Spleen (tissue), 11 donors: Measurements from ENCODE around the gene PADI2. TPM values are rescaled to one million over a fixed set of nuclear protein-coding genes. Genes with fewer than 3 reads are reported as not detected.

ENCODE experiments used
- DNase-seq: peaks from one replicate; pipeline ENCODE4 v3.0.0-alpha.2; 2020
- H3K27ac ChIP-seq, 8 donors: fragments of 200-600 bp; sonication (generic) in 7 of 8; 1 replicate in 4 of 8; 2 replicates in 4 of 8; pipeline versions ENCODE4 v1.5.0 to v1.8.0; 2016 to 2021; ENCODE audit warnings: inconsistent platforms in 4 of 8, mild to moderate bottlenecking in 4 of 8, moderate library complexity in 1 of 8
- H3K27me3 ChIP-seq, 7 donors: fragments of 200-600 bp; sonication (generic) in 6 of 7; replicated peaks in 1 of 7; 1 replicate in 4 of 7; 2 replicates in 3 of 7; pipeline versions ENCODE4 v1.5.0 to v1.8.0; 2016 to 2021; ENCODE audit warnings: inconsistent platforms in 3 of 7, mild to moderate bottlenecking in 1 of 7
- H3K36me3 ChIP-seq, 6 donors: fragments of 200-600 bp; sonication (generic) in 5 of 6; 1 replicate in 4 of 6; 2 replicates in 2 of 6; pipeline versions ENCODE4 v1.5.0 to v1.8.0; 2016 to 2021; ENCODE audit warnings: inconsistent platforms in 2 of 6
- H3K4me1 ChIP-seq, 6 donors: fragments of 200-600 bp; sonication (generic) in 5 of 6; 1 replicate in 3 of 6; 2 replicates in 3 of 6; pipeline versions ENCODE4 v1.5.0 to v1.8.0; 2016 to 2021; ENCODE audit warnings: inconsistent platforms in 3 of 6
- H3K4me3 ChIP-seq, 8 donors: fragments of 200-600 bp; sonication (generic) in 7 of 8; 1 replicate in 4 of 8; 2 replicates in 4 of 8; pipeline versions ENCODE4 v1.5.0 to v1.8.0; 2016 to 2021; ENCODE audit warnings: inconsistent platforms in 4 of 8, mild to moderate bottlenecking in 4 of 8, moderate library complexity in 2 of 8
- H3K9me3 ChIP-seq, 8 donors: fragments of 200-600 bp; sonication (generic) in 7 of 8; 1 replicate in 4 of 8; 2 replicates in 4 of 8; pipeline versions ENCODE4 v1.5.0 to v1.8.0; 2016 to 2021; ENCODE audit warnings: inconsistent platforms in 4 of 8
- POLR2A ChIP-seq, 3 donors: fragments of 450-650 bp; IDR thresholded peaks; one replicate each; pipeline ENCODE4 v1.5.1; 2017; ENCODE audit warnings: antibody characterized with exemption in 3 of 3, mild to moderate bottlenecking in 1 of 3
- POLR2AphosphoS5 ChIP-seq, 3 donors: sonication (generic); formaldehyde crosslinking; IDR thresholded peaks; one replicate each; pipeline ENCODE4 v1.5.1; 2017; ENCODE audit warnings: antibody characterized with exemption in 3 of 3
- WGBS, 5 donors: extraction: QIAGEN DNeasy Blood & Tissue Kit in 3 of 5; methylation state at CpG; one replicate each; pipeline versions ENCODE4 v1.1.5 to v1.1.7; 2013 to 2018; 5-methylcytosine and 5-hydroxymethylcytosine counted together
- intact Hi-C: fragments of 100-400 bp; cut with DNase I; formaldehyde crosslinking; loops from one replicate; pipeline ENCODE4 v1.15.0; 2023; ENCODE audit warnings: low total_unique reads
- polyA plus RNA-seq, 3 donors: library from polyadenylated mRNA; stranded (reverse); fragments of 200-250 nt; gene quantifications; one replicate each; pipeline ENCODE4 v1.2.1, GENCODE V29; 2013
- total RNA-seq, 7 donors: library from RNA; depleted of rRNA in 3 of 7; stranded (reverse); fragments of >200 nt in 3 of 7; fragmentation: NEBNext Ultra II Directional in 4 of 7; extraction: Animal tissue kit (Norgen Biotek cat#: 25700) in 4 of 7; gene quantifications; one replicate each; pipeline versions ENCODE4 v1.1.0 to v1.2.1, GENCODE V29; 2016 to 2021
- TF ChIP-seq, protein P1 (sequence below), 11 experiments: fragments of 200-600 bp in 7 of 11; fragments of 450-650 bp in 4 of 11; sonication (generic) in 4 of 11; IDR thresholded peaks in 8 of 11; conservative IDR thresholded peaks in 3 of 11; 1 replicate in 7 of 11; 2 replicates in 4 of 11; pipeline versions ENCODE4 v1.4.0 to v1.8.0; 2016 to 2021; ENCODE audit warnings: antibody characterized with exemption in 11 of 11, inconsistent platforms in 4 of 11, mild to moderate bottlenecking in 1 of 11
- donor health status: healthy with polysubstance abuse.
- donor health status: DM: no; HTN: no; CAD: no; lungs with moderate emphysema.
- donor health status: DM: no; HTN: no; CAD: no.
- donor health status: Bipolar disorder and iron deficiency.
- donor health status: healthy.
- donor health status: DM: no; HTN: no; CAD: no.
- donor health status: DM: yes; HTN: yes; CAD: no.

The PADI2 gene
- total and polyA plus RNA-seq, 10 donors: 0.50 to 63.6 (median 18.6) TPM

DNA sequence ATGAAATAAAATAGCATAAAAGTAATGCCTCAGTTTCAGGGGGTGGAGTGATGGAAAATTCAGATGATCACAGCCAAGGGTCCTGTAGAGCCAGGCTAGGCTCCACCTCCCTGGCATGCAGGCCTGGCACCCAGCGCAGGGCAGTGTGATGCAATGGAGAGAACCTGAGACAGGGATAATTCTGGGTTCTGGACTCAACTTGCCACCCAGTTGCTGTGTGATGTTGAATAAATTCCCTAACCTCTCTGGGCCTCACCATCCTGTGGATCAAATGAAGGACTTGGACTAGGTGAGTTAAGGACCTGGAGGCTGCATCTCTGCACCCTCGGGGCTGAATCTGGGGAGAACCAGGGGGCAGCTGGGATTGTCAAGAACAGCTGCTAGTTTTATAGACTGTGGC lies 17.0 kb downstream of the PADI2 start:
- H3K4me1 ChIP-seq: peaks cover 0 to 36% (median 19%) of the 10 kb centered on the region in 6 donors
- H3K36me3 ChIP-seq: peaks cover 0 to 46% (median 0%) of the 10 kb centered on the region in 6 donors
- H3K27me3 ChIP-seq: peaks cover 0 to under 1% (median 0%) of the 10 kb centered on the region in 7 donors
- 78 to 95% (median 86%) methylated on average over 1 to 2 of the region's 2 CpGs for WGBS, 5 donors
- intact Hi-C loops: no loop called here
- no peak for DNase-seq
- H3K4me3 ChIP-seq: no peak overlapping the region
- H3K9me3 ChIP-seq: no peaks in the 10 kb centered on the region
- TF ChIP-seq, protein P1, sequence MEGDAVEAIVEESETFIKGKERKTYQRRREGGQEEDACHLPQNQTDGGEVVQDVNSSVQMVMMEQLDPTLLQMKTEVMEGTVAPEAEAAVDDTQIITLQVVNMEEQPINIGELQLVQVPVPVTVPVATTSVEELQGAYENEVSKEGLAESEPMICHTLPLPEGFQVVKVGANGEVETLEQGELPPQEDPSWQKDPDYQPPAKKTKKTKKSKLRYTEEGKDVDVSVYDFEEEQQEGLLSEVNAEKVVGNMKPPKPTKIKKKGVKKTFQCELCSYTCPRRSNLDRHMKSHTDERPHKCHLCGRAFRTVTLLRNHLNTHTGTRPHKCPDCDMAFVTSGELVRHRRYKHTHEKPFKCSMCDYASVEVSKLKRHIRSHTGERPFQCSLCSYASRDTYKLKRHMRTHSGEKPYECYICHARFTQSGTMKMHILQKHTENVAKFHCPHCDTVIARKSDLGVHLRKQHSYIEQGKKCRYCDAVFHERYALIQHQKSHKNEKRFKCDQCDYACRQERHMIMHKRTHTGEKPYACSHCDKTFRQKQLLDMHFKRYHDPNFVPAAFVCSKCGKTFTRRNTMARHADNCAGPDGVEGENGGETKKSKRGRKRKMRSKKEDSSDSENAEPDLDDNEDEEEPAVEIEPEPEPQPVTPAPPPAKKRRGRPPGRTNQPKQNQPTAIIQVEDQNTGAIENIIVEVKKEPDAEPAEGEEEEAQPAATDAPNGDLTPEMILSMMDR (IDR thresholded peaks at IDR 0.05 in 8 of 11, conservative IDR thresholded peaks at IDR 0.05 in 3 of 11): no peak
- no peak for TF ChIP-seq POLR2A (IDR thresholded peaks at IDR 0.05)
- TF ChIP-seq POLR2AphosphoS5 (IDR thresholded peaks at IDR 0.05): no peak
- H3K27ac ChIP-seq: peak overlapping the region in 1 of 8 donors; percentile 95

GRCh38 chr1:17101261-17101660 lies 18.0 kb downstream of the PADI2 start:
- TF ChIP-seq POLR2A (IDR thresholded peaks at IDR 0.05): no peak
- TF ChIP-seq, protein P1 (IDR thresholded peaks at IDR 0.05 in 8 of 11, conservative IDR thresholded peaks at IDR 0.05 in 3 of 11): no peak
- no peak for TF ChIP-seq POLR2AphosphoS5 (IDR thresholded peaks at IDR 0.05)
- H3K27ac ChIP-seq: peak overlapping the region in 1 of 8 donors; percentile 95
- no peaks in the 10 kb centered on the region for H3K9me3 ChIP-seq
- WGBS, 5 donors: 62 to 96% (median 76%) methylated on average over 4 of the region's 4 CpGs
- intact Hi-C loops: no loop called here
- peaks cover 0 to 6% (median 0%) of the 10 kb centered on the region in 7 donors for H3K27me3 ChIP-seq
- peaks cover 0 to 45% (median 23%) of the 10 kb centered on the region in 6 donors for H3K4me1 ChIP-seq
- peaks cover 0 to 46% (median 0%) of the 10 kb centered on the region in 6 donors for H3K36me3 ChIP-seq
- no peak overlapping the region for H3K4me3 ChIP-seq
- no peak for DNase-seq

DNA sequence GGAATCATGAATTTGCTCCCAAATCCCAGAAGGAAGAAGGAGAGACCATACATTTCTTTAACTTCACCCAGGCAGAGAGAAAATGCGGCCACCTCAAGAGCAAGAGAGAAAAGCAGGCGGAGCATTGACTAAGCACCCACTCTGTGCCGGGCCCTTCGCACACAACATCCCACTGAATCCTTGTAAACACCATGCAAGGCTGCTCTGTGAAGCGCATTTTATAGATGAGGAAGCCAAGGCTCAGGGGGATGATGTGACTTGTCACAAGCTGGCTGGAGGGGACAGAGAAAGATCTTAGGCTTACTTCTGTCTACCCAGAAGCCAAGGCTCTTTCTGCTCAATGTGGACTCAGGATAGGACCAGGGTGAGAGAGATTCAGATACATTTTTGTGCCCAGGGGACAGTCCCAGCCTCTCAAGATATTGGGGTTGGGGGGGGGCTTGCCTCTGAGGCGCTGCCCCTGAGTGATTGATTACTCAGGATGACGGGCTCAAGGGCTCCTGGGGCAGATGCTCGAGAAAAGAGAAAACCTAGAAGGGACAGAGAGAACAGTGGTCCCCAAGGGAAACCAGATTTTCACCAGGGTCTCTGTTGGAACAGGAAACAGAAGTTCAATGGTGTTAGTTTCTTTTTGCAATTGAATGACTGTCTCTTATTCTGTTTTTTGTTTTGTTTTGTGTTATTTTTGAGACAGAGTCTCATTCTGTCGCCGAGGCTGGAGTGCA lies 19.5 kb downstream of the PADI2 start:
- Histone ChIP-seq H3K36me3 (peaks cover 0 to 54% (median 0%) of the 10 kb centered on the region in 6 donors), H3K27ac (peak overlapping the region in 7 of 8 donors; percentile 60 to 95 (median 86)), H3K4me3 (peak overlapping the region in 1 of 8 donors; percentile 13), H3K27me3 (peaks cover 0 to 6% (median 0%) of the 10 kb centered on the region in 7 donors), H3K9me3 (no peaks in the 10 kb centered on the region), H3K4me1 (peaks cover 0 to 45% (median 23%) of the 10 kb centered on the region in 6 donors)
- no peak for DNase-seq
- TF ChIP-seq POLR2AphosphoS5 (IDR thresholded peaks at IDR 0.05) (no peak), POLR2A (IDR thresholded peaks at IDR 0.05) (no peak)
- TF ChIP-seq, protein P1 (IDR thresholded peaks at IDR 0.05 in 8 of 11, conservative IDR thresholded peaks at IDR 0.05 in 3 of 11): no peak
- intact Hi-C loops: no loop called here
- WGBS, 5 donors: 48 to 63% (median 59%) methylated on average over 10 of the region's 10 CpGs
